Activated CD4-positive, CD25-positive, alpha-beta regulatory T cell treated with anti-CD3 and anti-CD28 coated beads, Interleukin-2, amount 50 U/mL, for 16 hours (primary cell): ENCODE results near the gene CLN6.
"Not testable (repeated sequence)": the region's sequence is repeated elsewhere in the genome, so short reads cannot be mapped to it uniquely, and the experiment has no call there.

ENCODE experiments used
- DNase-seq: peaks from one replicate; pipeline ENCODE4 v3.0.0-alpha.2; 2020; ENCODE audit warnings: low read depth, low spot score

The CLN6 gene

DNA sequence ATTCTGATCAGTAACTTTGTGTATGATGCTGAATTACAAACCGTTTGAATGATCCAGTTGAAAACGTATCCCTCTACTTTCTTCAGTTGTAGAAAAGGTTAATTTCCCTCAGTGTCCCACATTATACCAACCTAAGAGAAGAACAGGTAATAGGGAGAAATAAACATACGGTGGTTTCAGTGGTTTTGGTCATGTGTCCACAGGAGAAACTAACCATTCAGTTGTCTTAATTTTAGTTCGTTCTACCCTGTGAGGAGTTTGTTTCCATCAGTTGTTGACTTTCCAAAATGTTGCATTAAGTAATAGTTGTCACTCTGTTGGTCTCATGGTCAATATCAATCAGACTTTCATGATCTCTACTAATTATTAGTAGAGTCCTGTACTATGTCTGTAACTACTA is 39.5 kb downstream of the CLN6 start:
- no peak for DNase-seq

DNA sequence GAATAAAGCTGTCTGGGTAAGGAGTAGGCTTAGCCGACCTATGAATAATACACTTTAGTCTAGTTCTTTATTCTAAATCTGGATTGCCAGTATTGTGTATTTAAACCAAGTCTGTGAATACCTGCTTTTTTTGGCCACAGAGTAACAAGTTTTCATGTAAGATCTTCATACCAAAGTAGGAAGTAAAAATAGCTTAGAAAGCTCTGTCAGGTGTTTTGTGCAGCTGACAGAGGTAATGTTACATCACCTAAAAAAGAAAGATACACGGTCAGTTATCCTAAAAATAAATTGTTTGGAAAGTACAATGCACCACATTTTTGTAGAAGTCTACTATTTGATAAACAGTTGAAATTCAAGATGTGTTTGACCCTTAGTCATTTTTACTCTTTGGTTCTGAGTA is 40.9 kb downstream of the CLN6 start:
- no peak for DNase-seq

DNA sequence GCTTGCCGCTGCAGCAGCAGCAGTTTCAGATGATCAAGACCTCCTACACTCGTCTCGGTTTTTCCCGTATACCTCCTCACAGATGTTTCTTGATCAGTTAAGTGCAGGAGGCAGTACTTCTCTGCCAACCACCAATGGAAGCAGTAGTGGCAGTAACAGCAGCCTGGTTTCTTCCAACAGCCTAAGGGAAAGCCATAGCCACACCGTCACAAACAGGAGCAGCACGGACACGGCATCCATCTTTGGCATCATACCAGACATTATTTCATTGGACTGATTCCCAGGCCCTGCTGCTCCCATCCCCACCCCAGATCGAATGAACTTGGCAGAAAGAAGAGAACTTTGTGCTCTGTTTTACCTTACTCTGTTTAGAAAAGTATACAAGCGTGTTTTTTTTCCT is 42.0 kb downstream of the CLN6 start:
- DNase-seq = no peak

DNA sequence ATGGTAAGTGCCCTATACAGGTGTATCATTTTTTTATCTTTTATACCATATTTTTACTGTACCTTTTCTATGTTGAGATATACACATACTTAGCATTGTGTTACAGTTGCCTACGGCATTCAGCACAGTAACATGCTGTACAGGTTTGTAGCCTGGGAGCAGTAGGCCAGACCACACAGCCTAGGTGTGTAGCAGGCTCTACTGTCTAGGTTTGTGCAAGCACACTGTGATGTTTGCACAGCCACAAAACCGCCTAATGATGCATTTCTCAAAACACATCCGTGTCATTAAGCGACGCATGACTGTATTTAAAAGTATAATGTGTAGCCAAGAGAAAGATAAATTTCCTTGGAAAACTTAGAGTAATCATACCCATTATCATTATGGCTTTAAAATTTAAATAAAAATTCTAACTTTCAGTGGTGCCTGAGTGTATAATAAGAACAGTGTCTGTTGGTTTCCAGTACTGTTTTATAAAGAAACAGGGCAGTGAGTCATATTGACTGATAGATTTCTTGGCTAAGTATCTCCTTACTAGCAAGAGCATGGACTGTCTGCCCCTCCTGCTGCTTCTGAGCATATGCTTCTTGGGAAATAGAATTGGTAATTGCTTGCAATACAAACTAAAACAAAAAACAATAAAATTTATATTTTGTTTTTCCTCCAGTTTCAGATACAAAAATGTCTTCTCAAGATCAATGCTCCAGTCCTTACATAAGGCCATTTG is 42.7 kb downstream of the CLN6 start:
- DNase-seq = no peak

DNA sequence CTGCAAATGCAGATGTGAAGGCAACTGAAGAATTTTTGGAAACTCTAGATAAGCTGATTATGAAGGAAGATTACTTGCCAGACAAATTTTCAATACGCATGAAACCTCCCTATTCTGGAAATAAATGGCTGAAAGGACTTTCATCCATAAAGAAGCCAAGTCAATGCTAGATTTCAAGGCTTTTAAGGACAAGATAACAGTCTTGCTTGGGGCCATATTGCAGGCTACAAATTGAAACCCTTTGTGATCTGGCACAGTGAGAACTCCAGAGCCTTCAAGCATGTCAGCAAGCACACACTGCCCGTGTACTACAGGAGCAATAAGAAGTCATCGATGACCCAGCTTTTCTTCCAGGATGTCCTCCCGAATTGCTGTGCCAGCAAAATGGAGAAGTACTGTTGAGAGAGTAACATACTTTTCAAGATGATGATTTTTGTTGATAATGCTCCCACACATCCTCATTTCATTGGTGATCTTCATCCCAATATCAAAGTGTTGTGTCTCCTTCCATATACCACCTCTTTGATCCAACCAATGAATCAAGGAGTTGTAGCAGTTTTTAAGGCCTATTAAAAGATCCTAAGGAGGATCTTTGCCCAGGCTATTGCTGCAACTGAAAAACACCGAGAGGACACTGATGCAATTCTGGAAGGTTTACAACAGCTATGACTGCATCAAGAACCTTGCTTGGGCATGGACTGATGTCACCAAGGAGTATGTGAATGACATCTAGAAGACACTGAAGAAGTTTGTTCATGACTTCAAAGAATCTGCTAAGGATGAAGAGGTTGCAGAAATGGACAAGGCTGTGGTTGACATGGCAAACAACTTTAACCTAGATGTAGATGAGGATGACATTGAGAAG is 44.7 kb downstream of the CLN6 start:
- no peak for DNase-seq

DNA sequence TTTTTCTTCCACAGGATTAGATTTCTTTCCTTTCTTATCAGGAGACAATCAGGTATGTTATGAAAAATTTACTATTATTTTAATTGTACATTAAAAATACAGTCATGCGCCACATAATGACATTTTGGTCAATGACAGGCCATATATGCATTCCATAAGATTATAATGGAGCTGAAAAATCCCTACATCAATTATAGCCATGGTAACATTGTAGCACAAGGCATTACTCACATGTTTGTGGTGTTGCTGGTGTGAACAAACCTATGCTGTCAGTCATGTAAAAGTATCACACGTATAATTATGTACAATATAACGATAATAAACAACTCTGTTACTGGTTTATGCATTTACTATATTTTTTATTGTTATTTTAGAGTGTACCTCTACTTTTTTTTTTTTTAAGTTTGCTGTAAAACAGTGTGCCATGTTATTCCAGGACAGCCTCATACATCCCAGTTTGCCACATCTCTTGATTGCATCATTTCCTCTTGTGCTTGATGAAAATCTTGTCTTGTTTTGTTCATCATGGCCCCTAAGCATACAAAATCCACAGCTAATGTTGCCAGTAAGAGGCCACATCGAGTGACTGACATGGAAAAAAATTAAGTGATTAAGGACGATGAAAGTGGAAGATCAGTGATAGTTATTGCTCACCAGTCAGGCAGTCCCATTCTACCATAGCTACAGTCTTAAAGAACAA is 45.8 kb downstream of the CLN6 start:
- no peak for DNase-seq

DNA sequence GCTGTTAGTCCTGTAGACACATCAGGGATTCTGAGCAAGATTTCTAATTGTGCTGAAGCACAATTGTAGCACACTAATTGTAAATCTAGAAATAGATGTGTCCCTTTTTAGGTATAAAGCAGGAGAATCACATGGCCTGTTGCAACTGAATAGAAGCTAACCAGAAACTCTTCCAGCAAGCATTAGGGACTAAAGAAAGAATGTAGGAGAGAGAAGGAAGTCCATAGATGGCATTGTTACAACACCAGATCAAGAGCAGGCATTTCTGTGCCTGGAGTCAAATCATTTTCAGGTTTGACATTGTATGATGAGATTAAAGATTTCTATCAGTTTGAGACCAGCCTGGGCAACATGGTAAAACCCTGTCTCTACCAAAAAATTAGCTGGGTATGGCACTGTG is 51.8 kb downstream of the CLN6 start:
- DNase-seq = no peak

DNA sequence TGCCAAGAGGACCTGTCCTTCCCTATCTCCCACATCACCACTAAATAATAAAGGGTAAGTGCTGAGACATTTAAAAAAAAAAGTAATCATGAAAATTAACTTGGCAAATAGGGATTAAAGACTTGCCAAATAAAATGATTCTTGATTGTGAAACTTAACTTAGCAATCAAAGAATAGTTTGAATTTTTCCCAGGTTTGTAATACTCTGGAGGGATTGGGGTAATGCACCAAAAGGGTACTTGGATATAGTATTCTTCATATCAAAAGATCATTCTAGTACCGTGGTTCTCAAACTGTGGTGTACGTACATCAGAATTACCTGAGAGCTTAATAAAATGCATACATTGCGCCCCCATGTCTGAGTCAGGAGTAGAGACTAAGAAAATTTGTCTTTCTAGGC is 52.9 kb downstream of the CLN6 start:
- no peak for DNase-seq

DNA sequence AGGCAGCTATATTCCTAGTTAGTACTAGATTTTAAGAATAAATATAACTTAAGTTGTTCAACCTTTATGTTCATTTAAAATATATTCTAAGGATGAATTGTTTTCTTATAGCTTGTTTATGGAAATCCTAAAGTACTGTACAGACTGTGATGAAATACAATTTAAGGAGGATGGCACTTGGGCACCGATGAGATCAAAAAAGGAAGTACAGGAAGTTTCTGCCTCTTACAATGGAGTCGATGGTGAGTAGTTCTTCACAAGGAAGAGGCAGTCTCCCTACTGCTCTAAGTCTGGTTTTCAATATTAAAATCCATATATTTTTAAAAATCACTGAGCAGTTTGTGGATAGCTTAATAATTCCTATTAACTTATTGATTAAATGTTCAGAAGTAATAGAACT is 54.0 kb downstream of the CLN6 start:
- DNase-seq = no peak

DNA sequence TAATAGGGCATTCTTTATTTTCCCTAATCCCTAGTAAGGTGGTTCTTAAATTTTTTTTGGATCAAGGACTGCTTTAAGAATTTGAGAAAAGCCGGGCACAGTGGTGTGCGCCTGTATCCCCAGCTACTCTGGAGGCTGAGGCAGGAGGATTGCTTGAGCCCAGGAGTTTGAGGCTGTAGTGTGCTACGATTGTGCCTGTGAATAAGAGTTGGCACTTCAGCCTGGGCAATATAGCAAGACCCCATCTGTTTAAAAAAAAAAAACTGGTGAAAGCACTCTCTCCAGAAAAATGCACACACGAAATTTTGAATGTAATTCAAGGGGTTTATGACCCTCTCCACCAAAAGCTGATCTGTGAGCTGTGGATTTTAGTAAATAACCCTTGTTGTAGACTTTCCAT is 56.4 kb downstream of the CLN6 start:
- DNase-seq = no peak

DNA sequence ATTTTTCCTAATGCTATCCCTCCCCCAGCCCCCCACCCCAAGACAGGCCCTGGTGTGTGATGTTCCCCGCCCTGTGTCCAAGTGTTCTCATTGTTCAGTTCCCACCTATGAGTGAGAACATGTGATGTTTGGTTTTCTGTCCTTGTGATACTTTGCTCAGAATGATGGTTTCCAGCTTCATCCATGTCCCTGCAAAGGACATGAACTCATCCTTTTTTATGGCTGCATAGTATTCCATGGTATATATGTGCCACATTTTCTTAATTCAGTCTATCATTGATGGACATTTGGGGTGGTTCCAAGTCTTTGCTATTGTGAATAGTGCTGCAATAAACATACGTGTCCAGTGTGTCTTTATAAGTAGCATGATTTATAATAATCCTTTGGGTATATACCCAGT is 57.5 kb downstream of the CLN6 start:
- not testable (repeated sequence) for DNase-seq

DNA sequence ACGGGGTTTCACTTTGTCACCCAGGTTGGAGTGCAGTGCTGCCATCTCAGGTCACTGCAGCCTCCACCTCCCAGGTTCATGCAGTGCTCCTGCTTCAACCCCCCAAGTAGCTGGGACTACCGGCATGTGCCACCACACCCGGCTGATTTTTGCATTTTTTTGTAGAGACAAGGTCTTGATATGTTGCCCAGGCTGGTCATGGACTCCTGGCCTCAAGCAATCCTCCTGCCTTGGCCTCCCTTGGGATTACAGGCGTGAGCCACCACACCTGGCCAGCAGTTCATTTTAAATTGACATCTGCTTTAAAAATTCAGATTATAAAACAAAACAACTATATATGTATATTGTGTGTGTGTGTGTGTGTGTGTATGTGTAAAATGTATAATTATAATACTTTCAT is 62.7 kb downstream of the CLN6 start:
- DNase-seq = no peak

DNA sequence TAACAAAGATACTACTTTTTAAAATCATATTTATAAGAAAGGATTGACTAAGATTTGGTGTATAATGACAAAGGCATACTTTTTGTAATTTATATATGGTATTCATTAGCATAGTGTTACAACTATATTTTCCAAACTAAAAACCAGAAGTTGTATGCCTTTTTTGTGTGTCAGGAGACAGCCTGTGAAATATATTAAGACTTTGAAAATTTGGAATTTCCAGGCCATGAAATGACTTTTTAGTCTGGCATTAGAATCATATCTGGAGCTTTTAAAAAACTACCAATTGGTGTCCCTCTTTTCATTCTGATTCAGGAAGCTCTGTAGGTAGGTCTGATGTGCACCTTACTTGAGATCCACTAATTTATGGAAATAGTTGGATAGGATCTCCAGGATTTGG is 66.3 kb downstream of the CLN6 start:
- DNase-seq = no peak

DNA sequence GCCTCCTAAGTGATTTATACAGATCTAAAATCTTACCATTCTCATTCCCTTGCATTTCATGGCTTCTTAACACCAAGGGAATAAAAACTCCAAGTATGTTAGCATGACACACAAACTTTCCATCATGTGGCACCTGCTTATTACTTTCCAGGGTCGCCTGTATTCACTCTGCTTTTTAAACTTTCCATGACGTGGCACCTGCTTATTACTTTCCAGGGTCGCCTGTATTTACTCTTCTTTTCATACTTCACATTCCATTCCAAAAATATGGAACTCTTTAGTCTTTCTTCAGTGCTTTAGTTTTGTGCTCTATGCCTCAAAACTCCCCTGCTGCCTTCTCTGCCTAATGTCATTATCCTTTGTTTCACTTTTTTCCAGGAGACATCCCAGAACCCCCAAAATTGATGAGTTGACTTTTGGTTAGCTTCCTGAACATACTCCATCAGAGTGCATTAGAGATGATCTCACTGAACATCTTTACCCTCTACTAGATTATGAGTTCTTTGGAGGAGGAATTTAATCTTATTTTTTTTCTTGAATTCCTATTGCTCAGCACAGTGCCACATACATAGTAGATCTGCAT is 71.4 kb downstream of the CLN6 start:
- no peak for DNase-seq

DNA sequence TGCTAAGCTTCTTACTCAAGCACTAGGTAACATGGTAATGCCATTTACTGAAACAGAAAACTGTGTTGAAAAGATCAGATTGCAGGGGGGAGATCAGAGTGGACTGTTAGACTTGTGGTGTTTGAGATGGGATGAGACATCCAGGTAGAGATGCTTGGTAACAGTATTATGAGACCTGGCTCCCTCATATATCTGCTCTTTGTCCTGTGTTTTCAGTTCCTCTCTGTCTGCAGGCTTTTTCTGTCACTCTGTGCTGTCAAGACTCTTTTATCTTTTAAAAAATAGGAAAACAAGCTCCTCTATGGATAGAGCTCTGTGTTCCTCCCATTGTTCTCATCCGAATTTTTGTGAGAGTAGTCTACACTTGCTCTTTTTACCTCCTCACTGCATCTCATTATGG is 72.5 kb downstream of the CLN6 start:
- DNase-seq = no peak
